Upper lobe of left lung (tissue), 6 donors: ENCODE data around the gene KCNK2. TPM values are rescaled to one million over a fixed set of nuclear protein-coding genes. Genes with fewer than 3 reads are reported as not detected.

Experiments used
- ATAC-seq, 2 donors: fragments of 200-7000 bp; cut with Tn5 transposase; one replicate each; pipeline ENCODE4 v1.9.1; 2022; ENCODE audit warnings: mild to moderate bottlenecking in 2 of 2, moderate library complexity in 2 of 2; ENCODE audit not compliant: low FRiP score in 2 of 2
- DNase-seq, 2 donors: peaks; one replicate each; pipeline ENCODE4 v3.0.0-alpha.2; 2019 to 2020
- H3K27ac ChIP-seq, 4 donors: fragments of 200-600 bp; sonication (generic); one replicate each; pipeline ENCODE4 v1.5.1; 2016 to 2019
- H3K27me3 ChIP-seq, 4 donors: fragments of 200-600 bp; sonication (generic); one replicate each; pipeline ENCODE4 v1.5.1; 2017 to 2019
- H3K36me3 ChIP-seq, 4 donors: fragments of 200-600 bp; sonication (generic); one replicate each; pipeline ENCODE4 v1.5.1; 2016 to 2019
- H3K4me1 ChIP-seq, 4 donors: fragments of 200-600 bp; sonication (generic); one replicate each; pipeline ENCODE4 v1.5.1; 2018 to 2019
- H3K4me3 ChIP-seq, 4 donors: fragments of 200-600 bp; sonication (generic); one replicate each; pipeline ENCODE4 v1.5.1; 2017 to 2019; ENCODE audit warnings: mild to moderate bottlenecking in 2 of 4, moderate library complexity in 1 of 4
- H3K9me3 ChIP-seq, 4 donors: fragments of 200-600 bp; sonication (generic); one replicate each; pipeline ENCODE4 v1.5.1; 2018 to 2019
- EP300 ChIP-seq, 4 donors: sonication (generic); formaldehyde crosslinking; IDR thresholded peaks; one replicate each; pipeline ENCODE4 v1.5.1; 2017; ENCODE audit warnings: antibody characterized with exemption in 4 of 4, control low read depth in 2 of 4
- POLR2A ChIP-seq, 4 donors: fragments of 450-650 bp; IDR thresholded peaks; one replicate each; pipeline ENCODE4 v1.5.1; 2016 to 2017; ENCODE audit warnings: antibody characterized with exemption in 4 of 4, mild to moderate bottlenecking in 2 of 4
- POLR2AphosphoS5 ChIP-seq, 2 donors: sonication (generic); formaldehyde crosslinking; IDR thresholded peaks; one replicate each; pipeline ENCODE4 v1.5.1; 2017; ENCODE audit warnings: antibody characterized with exemption in 2 of 2
- WGBS, 2 donors: methylation state at CpG; one replicate each; pipeline ENCODE4 v1.1.5; 2017 to 2018; 5-methylcytosine and 5-hydroxymethylcytosine counted together
- total RNA-seq, 6 donors: library from RNA; depleted of rRNA in 4 of 6; stranded (reverse); fragments of >200 nt in 4 of 6; gene quantifications; one replicate each; pipeline versions ENCODE4 v1.1.0 to v1.2.1, GENCODE V29; 2016 to 2021
- TF ChIP-seq, protein P1 (sequence below), 6 experiments: fragments of 450-650 bp in 4 of 6; fragments of 200-600 bp in 2 of 6; sonication (generic) in 2 of 6; IDR thresholded peaks; one replicate each; pipeline ENCODE4 v1.5.1; 2016 to 2019; ENCODE audit warnings: antibody characterized with exemption in 6 of 6
- donor health status: DM: no; HTN: no; CAD: no; lungs with moderate emphysema.
- donor health status: DM: no; HTN: yes; CAD: no; lungs with severe emphysema.

Gene KCNK2
- total RNA-seq, 6 donors from 2014 or later, result 0.20 to 2.4 (median 0.33) TPM; not detected in 2

DNA sequence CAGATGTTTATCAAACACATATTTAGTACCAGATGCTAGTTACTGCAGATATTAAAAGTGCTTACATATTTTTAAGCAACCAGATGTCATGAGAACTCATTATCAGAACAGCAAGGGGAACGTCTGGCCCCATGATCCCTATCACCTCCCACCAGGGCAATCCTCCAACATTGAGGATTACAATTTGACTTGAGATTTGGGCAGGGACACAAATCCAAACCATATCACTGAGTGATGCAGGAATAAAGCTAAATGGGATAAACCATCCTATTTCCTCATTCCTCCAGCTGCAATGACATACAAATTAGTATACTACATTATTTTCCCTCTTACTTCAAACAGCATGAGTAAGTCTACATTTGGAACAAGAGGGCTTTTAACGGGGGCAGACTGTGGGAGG lies 3.1 kb upstream of the KCNK2 start:
- no peak overlapping the region for H3K27ac ChIP-seq
- TF ChIP-seq POLR2AphosphoS5 (IDR thresholded peaks at IDR 0.05), result no peak
- TF ChIP-seq POLR2A (IDR thresholded peaks at IDR 0.05), result no peak
- TF ChIP-seq, protein P1, sequence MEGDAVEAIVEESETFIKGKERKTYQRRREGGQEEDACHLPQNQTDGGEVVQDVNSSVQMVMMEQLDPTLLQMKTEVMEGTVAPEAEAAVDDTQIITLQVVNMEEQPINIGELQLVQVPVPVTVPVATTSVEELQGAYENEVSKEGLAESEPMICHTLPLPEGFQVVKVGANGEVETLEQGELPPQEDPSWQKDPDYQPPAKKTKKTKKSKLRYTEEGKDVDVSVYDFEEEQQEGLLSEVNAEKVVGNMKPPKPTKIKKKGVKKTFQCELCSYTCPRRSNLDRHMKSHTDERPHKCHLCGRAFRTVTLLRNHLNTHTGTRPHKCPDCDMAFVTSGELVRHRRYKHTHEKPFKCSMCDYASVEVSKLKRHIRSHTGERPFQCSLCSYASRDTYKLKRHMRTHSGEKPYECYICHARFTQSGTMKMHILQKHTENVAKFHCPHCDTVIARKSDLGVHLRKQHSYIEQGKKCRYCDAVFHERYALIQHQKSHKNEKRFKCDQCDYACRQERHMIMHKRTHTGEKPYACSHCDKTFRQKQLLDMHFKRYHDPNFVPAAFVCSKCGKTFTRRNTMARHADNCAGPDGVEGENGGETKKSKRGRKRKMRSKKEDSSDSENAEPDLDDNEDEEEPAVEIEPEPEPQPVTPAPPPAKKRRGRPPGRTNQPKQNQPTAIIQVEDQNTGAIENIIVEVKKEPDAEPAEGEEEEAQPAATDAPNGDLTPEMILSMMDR (IDR thresholded peaks at IDR 0.05), result no peak
- no peak for TF ChIP-seq EP300 (IDR thresholded peaks at IDR 0.05)
- H3K9me3 ChIP-seq, result no peaks in the 10 kb centered on the region
- no peak overlapping the region for H3K4me3 ChIP-seq
- no peaks in the 10 kb centered on the region for H3K36me3 ChIP-seq
- ATAC-seq, result no peak
- 68 to 78% methylated on average over 2 of the region's 2 CpGs for WGBS, 2 donors
- peaks cover 0 to 21% (median 10%) of the 10 kb centered on the region in 4 donors for H3K4me1 ChIP-seq
- no peak for DNase-seq
- peaks cover 0 to 19% (median 9%) of the 10 kb centered on the region in 4 donors for H3K27me3 ChIP-seq

DNA sequence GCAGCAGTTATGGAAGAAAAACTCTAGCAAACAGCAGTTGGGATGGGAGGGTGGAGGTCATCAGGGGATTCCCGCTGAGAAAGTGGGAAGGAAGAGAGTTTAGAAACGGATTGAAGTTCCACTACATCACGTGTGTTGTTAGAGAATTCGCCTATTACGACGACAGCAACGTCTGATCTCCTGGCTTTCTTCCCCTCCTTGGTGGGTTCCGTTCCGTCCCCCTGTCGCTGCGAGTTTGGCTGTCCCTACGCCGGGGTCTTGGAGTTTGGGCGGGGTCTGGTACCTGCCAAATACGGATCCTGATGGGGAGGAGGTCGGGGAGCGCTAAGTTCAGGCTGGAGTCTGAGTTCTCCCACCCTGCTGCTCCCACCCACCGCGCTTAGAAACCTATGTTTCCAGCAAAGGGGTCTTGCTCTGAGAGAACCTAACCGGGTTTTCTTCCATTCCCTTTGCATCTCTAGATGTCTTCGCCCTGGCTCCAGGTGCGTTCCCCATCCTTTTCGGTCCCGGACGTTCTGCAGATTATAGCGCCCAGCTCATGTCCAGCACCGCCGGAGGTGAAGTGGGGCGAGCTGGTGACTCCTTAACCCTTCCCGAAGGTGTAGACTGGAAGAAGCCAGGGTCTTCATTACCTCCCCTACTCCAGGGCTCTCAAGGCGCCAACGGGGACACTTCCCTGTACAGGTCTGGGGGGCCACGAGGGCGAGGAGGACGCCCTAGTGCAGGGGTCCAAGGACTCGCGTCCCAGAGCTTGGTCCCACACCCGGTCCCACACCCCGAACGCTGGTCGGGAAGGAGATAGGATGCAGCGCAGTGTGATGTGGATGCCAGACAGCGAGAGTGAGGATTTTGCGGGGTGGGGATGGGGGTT lies 641 bp upstream of the KCNK2 start:
- Histone ChIP-seq H3K9me3 (no peaks in the 10 kb centered on the region), H3K4me3 (peak overlapping the region in 2 of 4 donors; percentile 32 to 45), H3K27ac (no peak overlapping the region), H3K36me3 (no peaks in the 10 kb centered on the region), H3K27me3 (peaks cover 0 to 19% (median 9%) of the 10 kb centered on the region in 4 donors), H3K4me1 (peaks cover 0 to 21% (median 10%) of the 10 kb centered on the region in 4 donors)
- ATAC-seq, result peak; percentile 44 to 56
- peak in 1 of 2 donors; percentile 22 for DNase-seq
- TF ChIP-seq EP300 (IDR thresholded peaks at IDR 0.05) (no peak), POLR2A (IDR thresholded peaks at IDR 0.05) (no peak), POLR2AphosphoS5 (IDR thresholded peaks at IDR 0.05) (no peak)
- TF ChIP-seq, protein P1 (IDR thresholded peaks at IDR 0.05), result no peak
- WGBS, 2 donors, result 3 to 5% methylated on average over 35 to 44 of the region's 44 CpGs

DNA sequence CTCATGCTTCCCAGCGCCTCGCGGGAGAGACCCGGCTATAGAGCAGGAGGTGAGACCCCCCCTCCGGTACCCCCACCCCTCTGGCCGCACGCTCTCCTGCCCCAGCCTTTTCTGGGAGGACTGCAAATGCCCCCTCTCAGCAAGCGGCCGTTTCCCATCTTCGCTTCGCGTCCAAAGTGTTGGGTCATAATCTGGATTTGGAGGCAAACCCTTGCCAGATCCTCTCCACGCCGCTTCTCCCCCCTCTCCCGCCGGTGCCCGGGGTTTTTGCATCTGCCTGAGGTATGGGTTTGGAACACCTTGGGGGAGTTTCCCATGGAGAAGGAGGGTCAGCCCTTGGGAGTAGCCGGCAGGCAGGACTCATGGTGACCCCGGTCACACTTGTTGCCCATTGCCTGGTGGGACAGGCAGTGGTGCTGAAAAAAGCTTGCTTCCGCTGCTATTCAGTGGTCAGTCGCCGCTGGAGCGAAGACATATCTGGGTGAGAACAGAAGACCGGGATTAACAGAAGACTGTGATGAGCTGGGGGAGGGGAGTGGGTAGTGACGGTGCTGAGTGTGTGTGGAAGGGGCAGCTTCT lies 935 bp downstream of the KCNK2 start:
- Histone ChIP-seq H3K36me3 (no peaks in the 10 kb centered on the region), H3K27me3 (peaks cover 0 to 19% (median 9%) of the 10 kb centered on the region in 4 donors), H3K27ac (no peak overlapping the region), H3K4me3 (peak overlapping the region in 3 of 4 donors; percentile 30 to 45 (median 32)), H3K9me3 (no peaks in the 10 kb centered on the region), H3K4me1 (peaks cover 0 to 21% (median 10%) of the 10 kb centered on the region in 4 donors)
- ATAC-seq, result peak in 1 of 2 donors; percentile 37
- no peak for TF ChIP-seq POLR2AphosphoS5 (IDR thresholded peaks at IDR 0.05)
- TF ChIP-seq, protein P1 (IDR thresholded peaks at IDR 0.05), result no peak
- no peak for TF ChIP-seq POLR2A (IDR thresholded peaks at IDR 0.05)
- no peak for TF ChIP-seq EP300 (IDR thresholded peaks at IDR 0.05)
- DNase-seq, result no peak
- WGBS, 2 donors, result 4 to 7% methylated on average over 16 to 25 of the region's 25 CpGs

DNA sequence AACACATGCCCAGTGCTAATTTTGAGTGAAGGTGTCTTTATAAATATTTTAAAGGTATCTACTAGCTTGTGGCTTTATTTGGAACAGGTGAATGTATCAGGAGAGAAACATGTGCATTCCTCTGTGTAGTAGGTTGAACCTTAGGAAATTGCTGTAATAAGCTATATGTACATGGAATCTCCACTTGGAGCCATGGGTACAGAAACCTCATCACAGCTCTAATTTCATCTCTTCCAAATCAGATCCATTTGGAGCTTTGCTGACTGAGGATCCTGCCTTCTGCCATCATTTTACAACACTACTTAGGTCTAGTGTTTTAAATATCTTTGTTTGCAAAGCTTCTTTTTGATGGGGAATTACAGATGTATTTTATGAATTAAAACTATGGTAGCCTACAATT lies 2.1 kb downstream of the KCNK2 start:
- peaks cover 0 to 21% (median 10%) of the 10 kb centered on the region in 4 donors for H3K4me1 ChIP-seq
- no peak overlapping the region for H3K4me3 ChIP-seq
- no peaks in the 10 kb centered on the region for H3K36me3 ChIP-seq
- no peak for ATAC-seq
- TF ChIP-seq POLR2AphosphoS5 (IDR thresholded peaks at IDR 0.05) (no peak), POLR2A (IDR thresholded peaks at IDR 0.05) (no peak), EP300 (IDR thresholded peaks at IDR 0.05) (no peak)
- TF ChIP-seq, protein P1 (IDR thresholded peaks at IDR 0.05), result no peak
- DNase-seq, result no peak
- H3K27ac ChIP-seq, result no peak overlapping the region
- peaks cover 0 to 19% (median 9%) of the 10 kb centered on the region in 4 donors for H3K27me3 ChIP-seq
- no peaks in the 10 kb centered on the region for H3K9me3 ChIP-seq
